HCT116 (cell line): ENCODE results near the gene CREBBP. TPM values are rescaled to one million over a fixed set of nuclear protein-coding genes. Genes with fewer than 3 reads are reported as not detected.

Experiments
- ATAC-seq: fragments of 200-7000 bp; cut with Tn5 transposase; 2 replicates; pipeline ENCODE4 v1.9.1; 2020; ENCODE audit warnings: mild to moderate bottlenecking, moderate library complexity
- BruUV-seq: library from RNA; stranded (reverse); fragments of 400-500 nt; replicated peaks from 2 replicates; lab custom pipeline; 2021; lab: Mats Ljungman, UMichigan
- CTCF ChIA-PET: fragments of 300-600 bp; sonication (Branson Sonifier 250); formaldehyde crosslinking; loops from one replicate; lab custom pipeline; 2021; ENCODE audit warnings: antibody characterized with exemption; lab: Charles Lee
- POLR2A ChIA-PET: fragments of 300-600, 350-600 bp; sonication (Branson Sonifier 250); formaldehyde crosslinking; loops from one replicate; lab custom pipeline; 2021; ENCODE audit warnings: antibody characterized with exemption; lab: Charles Lee
- RAD21 ChIA-PET, 2 experiments: fragments of 300-600 bp; sonication (Branson Sonifier 250); formaldehyde crosslinking; loops; one replicate each; lab custom pipeline; 2023; ENCODE audit warnings: low total read pairs in 2 of 2; ENCODE audit not compliant: uncharacterized antibody in 2 of 2, unreplicated experiment in 2 of 2, low non-redundant PET in 1 of 2; lab: Charles Lee
- DNase-seq: peaks from one replicate; pipeline ENCODE4 v3.0.0-alpha.2; 2010; ENCODE audit warnings: low read depth, low spot score
- H2AFZ ChIP-seq: fragments of 200-600 bp; shearing (Covaris generic), sonication (generic); 2 replicates; pipeline ENCODE4 v1.6.1; 2017; ENCODE audit warnings: low read depth, mixed run types, mixed read lengths, antibody characterized with exemption, low read length; ENCODE audit not compliant: poor library complexity, severe bottlenecking
- H3K27ac ChIP-seq: 2 replicates; pipeline ENCODE4 v1.5.1; 2012; ENCODE audit warnings: low read depth, low read length
- H3K27me3 ChIP-seq: fragments of 200-600 bp; sonication (generic); 2 replicates; pipeline ENCODE4 v1.6.1; 2016; ENCODE audit warnings: mixed run types, low read length, mixed read lengths; ENCODE audit not compliant: insufficient read depth
- H3K36me3 ChIP-seq, 2 experiments: fragments of 200-500 bp in 1 of 2; fragments of 200-600 bp in 1 of 2; sonication (Bioruptor generic) in 1 of 2; sonication (generic) in 1 of 2; 2 replicates each; pipeline versions ENCODE4 v1.5.1 to v1.6.1; 2014 to 2016; ENCODE audit warnings: low read length in 2 of 2, inconsistent platforms in 1 of 2, mixed read lengths in 1 of 2, mixed run types in 1 of 2; ENCODE audit not compliant: insufficient read depth in 2 of 2, control insufficient read depth in 1 of 2
- H3K4me1 ChIP-seq, 2 experiments: fragments of 200-600 bp in 1 of 2; sonication (generic) in 1 of 2; 2 replicates each; pipeline versions ENCODE4 v1.5.1 to v1.6.1; 2012 to 2017; ENCODE audit warnings: low read length in 2 of 2, inconsistent platforms in 1 of 2, mild to moderate bottlenecking in 1 of 2, mixed read lengths in 1 of 2, mixed run types in 1 of 2, moderate library complexity in 1 of 2; ENCODE audit not compliant: insufficient read depth in 2 of 2, control insufficient read depth in 1 of 2
- H3K4me2 ChIP-seq: fragments of 200-600 bp; sonication (generic); 2 replicates; pipeline ENCODE4 v1.6.1; 2017; ENCODE audit warnings: mixed run types, low read length, mixed read lengths
- H3K4me3 ChIP-seq, 2 experiments: fragments of 200-600 bp in 1 of 2; sonication (generic) in 1 of 2; replicated peaks in 1 of 2; 2 replicates each; pipeline ENCODE4 v1.5.1; 2011 to 2016; ENCODE audit warnings: low read length in 2 of 2, control low read depth in 1 of 2, low read depth in 1 of 2, mild to moderate bottlenecking in 1 of 2, mixed read lengths in 1 of 2, mixed run types in 1 of 2
- H3K79me2 ChIP-seq: fragments of 200-600 bp; sonication (generic); 2 replicates; pipeline ENCODE4 v1.6.1; 2017; ENCODE audit warnings: mild to moderate bottlenecking, mixed run types, low read length, moderate library complexity, mixed read lengths; ENCODE audit not compliant: insufficient read depth
- H3K9ac ChIP-seq: fragments of 200-600 bp; sonication (generic); 2 replicates; pipeline ENCODE4 v1.6.1; 2016; ENCODE audit warnings: low read length, mixed read lengths
- H3K9me2 ChIP-seq: fragments of 200-600 bp; sonication (generic), shearing (Covaris generic); 2 replicates; pipeline ENCODE4 v1.6.1; 2017; ENCODE audit warnings: mixed run types, mild to moderate bottlenecking, moderate library complexity; ENCODE audit not compliant: insufficient read depth
- H3K9me3 ChIP-seq, 2 experiments: fragments of 200-500 bp in 1 of 2; fragments of 200-600 bp in 1 of 2; sonication (Bioruptor generic) in 1 of 2; sonication (generic) in 1 of 2; 2 replicates each; pipeline ENCODE4 v1.6.1; 2014 to 2017; ENCODE audit warnings: low read length in 2 of 2, mixed read lengths in 2 of 2, inconsistent platforms in 1 of 2, low read depth in 1 of 2, mild to moderate bottlenecking in 1 of 2, mixed run types in 1 of 2, moderate library complexity in 1 of 2; ENCODE audit not compliant: control insufficient read depth in 1 of 2, insufficient read depth in 1 of 2
- H4K20me1 ChIP-seq: fragments of 200-600 bp; sonication (generic), shearing (Covaris generic); 2 replicates; pipeline ENCODE4 v1.6.1; 2017; ENCODE audit warnings: mixed run types, mild to moderate bottlenecking, moderate library complexity; ENCODE audit not compliant: insufficient read depth
- ATF3 ChIP-seq: IDR thresholded peaks from 2 replicates; pipeline ENCODE4 v1.6.1; 2012
- CBX3 ChIP-seq: IDR thresholded peaks from 2 replicates; pipeline ENCODE4 v1.6.1; 2012; ENCODE audit warnings: low read depth
- CEBPB ChIP-seq: IDR thresholded peaks from 2 replicates; pipeline ENCODE4 v1.6.1; 2012; ENCODE audit warnings: low read depth
- CTCF ChIP-seq, 3 experiments: fragments of 200-600 bp in 1 of 3; sonication (generic) in 1 of 3; IDR thresholded peaks in 2 of 3; conservative IDR thresholded peaks in 1 of 3; 2 replicates each; pipeline ENCODE4 v1.5.1; 2012 to 2017; ENCODE audit warnings: low read depth in 2 of 3, low read length in 2 of 3, antibody characterized with exemption in 1 of 3, borderline replicate concordance in 1 of 3, control low read depth in 1 of 3, mild to moderate bottlenecking in 1 of 3, mixed read lengths in 1 of 3, mixed run types in 1 of 3, moderate library complexity in 1 of 3; ENCODE audit not compliant: insufficient read depth in 1 of 3
- EGR1 ChIP-seq: IDR thresholded peaks from 2 replicates; pipeline ENCODE4 v1.6.1; 2012; ENCODE audit warnings: low read depth
- ELF1 ChIP-seq: IDR thresholded peaks from 2 replicates; pipeline ENCODE4 v1.6.1; 2012; ENCODE audit warnings: low read depth, borderline replicate concordance
- EZH2 ChIP-seq: fragments of 200-600 bp; sonication (generic); IDR thresholded peaks from 2 replicates; pipeline ENCODE4 v1.6.1; 2017; ENCODE audit warnings: antibody characterized with exemption, mixed run types
- EZH2phosphoT487 ChIP-seq: fragments of 200-600 bp; IDR thresholded peaks from 2 replicates; pipeline ENCODE4 v1.6.1; 2018; ENCODE audit warnings: antibody characterized with exemption, borderline replicate concordance
- FOSL1 ChIP-seq: IDR thresholded peaks from 2 replicates; pipeline ENCODE4 v1.6.1; 2012; ENCODE audit warnings: low read depth
- JUND ChIP-seq: IDR thresholded peaks from 2 replicates; pipeline ENCODE4 v1.6.1; 2012
- MAX ChIP-seq: IDR thresholded peaks from 2 replicates; pipeline ENCODE4 v1.6.1; 2012
- POLR2A ChIP-seq: IDR thresholded peaks from 2 replicates; pipeline ENCODE4 v1.7.0; 2011; ENCODE audit warnings: borderline replicate concordance; ENCODE audit not compliant: insufficient read depth, insufficient read length; ENCODE audit errors: extremely low read depth
- RAD21 ChIP-seq: IDR thresholded peaks from 2 replicates; pipeline ENCODE4 v1.6.1; 2012; ENCODE audit warnings: low read depth, mild to moderate bottlenecking
- SIN3A ChIP-seq: IDR thresholded peaks from 2 replicates; pipeline ENCODE4 v1.6.1; 2012; ENCODE audit warnings: low read depth
- SP1 ChIP-seq: IDR thresholded peaks from 2 replicates; pipeline ENCODE4 v1.6.1; 2012; ENCODE audit warnings: low read depth
- SRF ChIP-seq: IDR thresholded peaks from 2 replicates; pipeline ENCODE4 v1.6.1; 2012; ENCODE audit warnings: low read depth
- TCF7L2 ChIP-seq: IDR thresholded peaks from 2 replicates; pipeline ENCODE4 v1.7.0; 2011; ENCODE audit warnings: borderline replicate concordance, inconsistent platforms; ENCODE audit not compliant: insufficient read depth, insufficient read length; ENCODE audit errors: extremely low read depth
- YY1 ChIP-seq: IDR thresholded peaks from 2 replicates; pipeline ENCODE4 v1.6.1; 2011; ENCODE audit warnings: low read length, low read depth, moderate library complexity, mild to moderate bottlenecking; ENCODE audit not compliant: insufficient replicate concordance; ENCODE audit errors: extremely low read depth
- ZFX ChIP-seq: fragments of 450-650 bp; IDR thresholded peaks from 2 replicates; pipeline ENCODE4 v1.6.1; 2017
- ZNF274 ChIP-seq: fragments of 200-500 bp; sonication (Bioruptor generic); IDR thresholded peaks from 2 replicates; pipeline ENCODE4 v1.6.1; 2014; ENCODE audit warnings: mild to moderate bottlenecking, low read depth, low read length, inconsistent platforms
- intact Hi-C: fragments of 100-400 bp; cut with micrococcal nuclease; formaldehyde crosslinking; loops from 2 replicates; pipeline ENCODE4 v1.10.0; 2022
- total RNA-seq: library from RNA; stranded (reverse); gene quantifications from one replicate; pipeline ENCODE4 v1.2.1, GENCODE V29; 2021; ENCODE audit not compliant: unreplicated experiment
- TF ChIP-seq, protein P1 (sequence below): IDR thresholded peaks from 2 replicates; pipeline ENCODE4 v1.6.1; 2011; ENCODE audit warnings: mild to moderate bottlenecking, low read length, moderate library complexity; ENCODE audit not compliant: insufficient replicate concordance; ENCODE audit errors: extremely low read depth

Gene CREBBP
- total RNA-seq, 1 experiment from 2014 or later: 42.7 TPM

GRCh38 chr16:3830625-3831254 lies 49.8 kb downstream of the CREBBP start (continued):
- TF ChIP-seq, protein P1, sequence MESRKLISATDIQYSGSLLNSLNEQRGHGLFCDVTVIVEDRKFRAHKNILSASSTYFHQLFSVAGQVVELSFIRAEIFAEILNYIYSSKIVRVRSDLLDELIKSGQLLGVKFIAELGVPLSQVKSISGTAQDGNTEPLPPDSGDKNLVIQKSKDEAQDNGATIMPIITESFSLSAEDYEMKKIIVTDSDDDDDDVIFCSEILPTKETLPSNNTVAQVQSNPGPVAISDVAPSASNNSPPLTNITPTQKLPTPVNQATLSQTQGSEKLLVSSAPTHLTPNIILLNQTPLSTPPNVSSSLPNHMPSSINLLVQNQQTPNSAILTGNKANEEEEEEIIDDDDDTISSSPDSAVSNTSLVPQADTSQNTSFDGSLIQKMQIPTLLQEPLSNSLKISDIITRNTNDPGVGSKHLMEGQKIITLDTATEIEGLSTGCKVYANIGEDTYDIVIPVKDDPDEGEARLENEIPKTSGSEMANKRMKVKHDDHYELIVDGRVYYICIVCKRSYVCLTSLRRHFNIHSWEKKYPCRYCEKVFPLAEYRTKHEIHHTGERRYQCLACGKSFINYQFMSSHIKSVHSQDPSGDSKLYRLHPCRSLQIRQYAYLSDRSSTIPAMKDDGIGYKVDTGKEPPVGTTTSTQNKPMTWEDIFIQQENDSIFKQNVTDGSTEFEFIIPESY: no peak
- TF ChIP-seq SIN3A: no peak

GRCh38 chr16:3829631-3830536 lies 50.6 kb downstream of the CREBBP start:
- H3K9me3 ChIP-seq: peaks cover 7 to 17% of the 10 kb centered on the region in 2 experiments; a peak in 2 of 4 replicates
- ChIA-PET CTCF (no interaction called here), RAD21 (no interaction called here), POLR2A (no interaction called here)
- no peak overlapping the region for H3K4me3 ChIP-seq
- no peaks in the 10 kb centered on the region for H3K9me2 ChIP-seq
- no peaks in the 10 kb centered on the region for H3K27me3 ChIP-seq
- H3K4me2 ChIP-seq: no peak overlapping the region
- no peak overlapping the region for H3K9ac ChIP-seq
- no peak overlapping the region for H3K27ac ChIP-seq
- no peaks in the 10 kb centered on the region; a peak in 1 of 4 replicates for H3K4me1 ChIP-seq
- BruUV-seq: no TSS peak
- no peak for TF ChIP-seq JUND
- no peak for TF ChIP-seq EZH2
- no peak for TF ChIP-seq SRF
- no peak for TF ChIP-seq SIN3A
- no peak for TF ChIP-seq ZNF274
- no peak for TF ChIP-seq YY1
- no peak for TF ChIP-seq EZH2phosphoT487
- no peak for TF ChIP-seq EGR1
- no peak for TF ChIP-seq CEBPB
- no peak for TF ChIP-seq CTCF (IDR thresholded peaks at IDR 0.05 in 2 of 3, conservative IDR thresholded peaks at IDR 0.05 in 1 of 3; ENCODE audit: borderline replicate concordance in 1 of 3, insufficient read depth in 1 of 3, low read depth in 2 of 3, low read length in 2 of 3)
- no peak for TF ChIP-seq MAX
- TF ChIP-seq FOSL1: no peak
- TF ChIP-seq ZFX: no peak
- no peak for TF ChIP-seq ELF1
- no peak for TF ChIP-seq CBX3
- no peak for TF ChIP-seq ATF3
- no peak for TF ChIP-seq POLR2A
- no peak for TF ChIP-seq SP1
- TF ChIP-seq TCF7L2: no peak
- no peak for TF ChIP-seq RAD21
- DNase-seq (no peak), ATAC-seq (no peak)
- H3K79me2 ChIP-seq: peaks cover 100% of the 10 kb centered on the region
- intact Hi-C loops: no loop called here
- H3K36me3 ChIP-seq: no peaks in the 10 kb centered on the region
- H4K20me1 ChIP-seq: no peaks in the 10 kb centered on the region
- no peak overlapping the region for H2AFZ ChIP-seq
